Measurements from ENCODE around the gene FOXE1. TPM values are rescaled to one million over a fixed set of nuclear protein-coding genes. Genes with fewer than 3 reads are reported as not detected.

Gene FOXE1
- total and polyA plus RNA-seq, 4 donors, result not detected

DNA sequence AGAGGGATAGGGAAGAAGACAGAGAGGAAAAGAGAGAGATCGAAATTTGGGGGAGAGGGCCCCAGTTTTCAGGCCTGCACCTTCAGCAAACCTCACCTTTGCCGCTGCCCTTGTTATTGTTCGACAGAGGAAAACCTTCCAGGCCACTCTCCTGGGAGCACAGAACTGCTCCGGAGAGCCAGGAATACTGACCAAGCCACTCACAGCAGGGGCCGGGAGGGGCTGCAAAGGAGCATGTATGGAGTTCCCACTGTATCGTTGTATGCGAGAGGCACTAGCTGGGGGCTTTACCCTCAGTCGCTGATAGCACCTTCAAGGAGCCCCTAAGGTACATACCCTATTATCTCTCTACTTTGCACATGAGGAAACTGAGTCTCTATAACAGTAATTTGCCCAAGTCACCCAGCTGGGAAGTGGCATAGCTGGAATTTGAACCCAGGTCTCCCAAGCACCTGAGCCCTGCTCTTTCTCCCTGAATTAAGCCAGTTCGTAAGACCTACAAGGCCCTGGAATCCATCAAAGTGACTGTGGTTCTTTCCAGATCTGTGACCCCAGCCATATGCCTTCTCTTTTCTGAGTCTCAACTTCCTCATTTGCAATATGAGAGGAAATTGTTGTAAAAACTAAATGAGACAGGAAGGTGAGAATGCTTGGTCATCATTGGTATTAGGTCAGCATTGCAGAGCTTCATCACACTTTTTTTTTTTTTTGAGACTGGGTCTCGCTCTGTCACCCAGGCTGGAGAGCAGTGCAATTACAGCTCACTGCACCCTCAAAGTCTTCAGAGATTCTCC is 21.0 kb upstream of the FOXE1 start:
- no peak overlapping the region for H3K27ac ChIP-seq (ENCODE audit: low read depth in 1 of 2, low read length in 2 of 2)

DNA sequence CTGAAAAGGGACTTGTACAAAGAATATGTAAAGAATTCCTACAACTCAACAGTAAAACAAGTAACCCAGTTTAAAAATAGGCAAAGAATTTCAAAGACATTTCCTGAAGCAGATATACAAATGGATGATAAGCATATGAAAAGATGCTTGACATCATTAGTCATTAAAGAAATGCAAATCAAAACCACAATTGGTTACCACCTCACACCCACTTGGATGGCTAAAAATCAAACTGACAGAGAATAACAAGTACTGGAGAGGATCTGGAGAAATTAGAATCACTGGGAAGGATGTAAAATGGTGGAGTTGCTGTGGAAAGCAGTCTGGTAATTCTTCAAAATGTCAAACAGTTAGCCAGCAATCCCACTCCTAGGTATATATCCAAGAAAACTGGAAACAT is 12.5 kb upstream of the FOXE1 start:
- TF ChIP-seq, protein P1, sequence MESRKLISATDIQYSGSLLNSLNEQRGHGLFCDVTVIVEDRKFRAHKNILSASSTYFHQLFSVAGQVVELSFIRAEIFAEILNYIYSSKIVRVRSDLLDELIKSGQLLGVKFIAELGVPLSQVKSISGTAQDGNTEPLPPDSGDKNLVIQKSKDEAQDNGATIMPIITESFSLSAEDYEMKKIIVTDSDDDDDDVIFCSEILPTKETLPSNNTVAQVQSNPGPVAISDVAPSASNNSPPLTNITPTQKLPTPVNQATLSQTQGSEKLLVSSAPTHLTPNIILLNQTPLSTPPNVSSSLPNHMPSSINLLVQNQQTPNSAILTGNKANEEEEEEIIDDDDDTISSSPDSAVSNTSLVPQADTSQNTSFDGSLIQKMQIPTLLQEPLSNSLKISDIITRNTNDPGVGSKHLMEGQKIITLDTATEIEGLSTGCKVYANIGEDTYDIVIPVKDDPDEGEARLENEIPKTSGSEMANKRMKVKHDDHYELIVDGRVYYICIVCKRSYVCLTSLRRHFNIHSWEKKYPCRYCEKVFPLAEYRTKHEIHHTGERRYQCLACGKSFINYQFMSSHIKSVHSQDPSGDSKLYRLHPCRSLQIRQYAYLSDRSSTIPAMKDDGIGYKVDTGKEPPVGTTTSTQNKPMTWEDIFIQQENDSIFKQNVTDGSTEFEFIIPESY (IDR thresholded peaks at IDR 0.05), result no peak
- no peak for TF ChIP-seq GABPA (IDR thresholded peaks at IDR 0.05 in 1 of 2, conservative IDR thresholded peaks at IDR 0.05 in 1 of 2)
- TF ChIP-seq RXRA (IDR thresholded peaks at IDR 0.05), result no peak
- TF ChIP-seq YY1 (IDR thresholded peaks at IDR 0.05), result no peak
- TF ChIP-seq TAF1 (conservative IDR thresholded peaks at IDR 0.05), result no peak
- no peak for TF ChIP-seq EGR1 (IDR thresholded peaks at IDR 0.05; ENCODE audit: low read depth in 2 of 2)
- no peak for TF ChIP-seq HNF4A (conservative IDR thresholded peaks at IDR 0.05)
- TF ChIP-seq JUND (IDR thresholded peaks at IDR 0.05), result no peak
- TF ChIP-seq NR2F2 (IDR thresholded peaks at IDR 0.05), result no peak
- TF ChIP-seq RAD21 (IDR thresholded peaks at IDR 0.05), result no peak
- no peak for TF ChIP-seq FOXA2 (IDR thresholded peaks at IDR 0.05)
- no peak for TF ChIP-seq HNF4G (IDR thresholded peaks at IDR 0.05)
- TF ChIP-seq, protein P2, sequence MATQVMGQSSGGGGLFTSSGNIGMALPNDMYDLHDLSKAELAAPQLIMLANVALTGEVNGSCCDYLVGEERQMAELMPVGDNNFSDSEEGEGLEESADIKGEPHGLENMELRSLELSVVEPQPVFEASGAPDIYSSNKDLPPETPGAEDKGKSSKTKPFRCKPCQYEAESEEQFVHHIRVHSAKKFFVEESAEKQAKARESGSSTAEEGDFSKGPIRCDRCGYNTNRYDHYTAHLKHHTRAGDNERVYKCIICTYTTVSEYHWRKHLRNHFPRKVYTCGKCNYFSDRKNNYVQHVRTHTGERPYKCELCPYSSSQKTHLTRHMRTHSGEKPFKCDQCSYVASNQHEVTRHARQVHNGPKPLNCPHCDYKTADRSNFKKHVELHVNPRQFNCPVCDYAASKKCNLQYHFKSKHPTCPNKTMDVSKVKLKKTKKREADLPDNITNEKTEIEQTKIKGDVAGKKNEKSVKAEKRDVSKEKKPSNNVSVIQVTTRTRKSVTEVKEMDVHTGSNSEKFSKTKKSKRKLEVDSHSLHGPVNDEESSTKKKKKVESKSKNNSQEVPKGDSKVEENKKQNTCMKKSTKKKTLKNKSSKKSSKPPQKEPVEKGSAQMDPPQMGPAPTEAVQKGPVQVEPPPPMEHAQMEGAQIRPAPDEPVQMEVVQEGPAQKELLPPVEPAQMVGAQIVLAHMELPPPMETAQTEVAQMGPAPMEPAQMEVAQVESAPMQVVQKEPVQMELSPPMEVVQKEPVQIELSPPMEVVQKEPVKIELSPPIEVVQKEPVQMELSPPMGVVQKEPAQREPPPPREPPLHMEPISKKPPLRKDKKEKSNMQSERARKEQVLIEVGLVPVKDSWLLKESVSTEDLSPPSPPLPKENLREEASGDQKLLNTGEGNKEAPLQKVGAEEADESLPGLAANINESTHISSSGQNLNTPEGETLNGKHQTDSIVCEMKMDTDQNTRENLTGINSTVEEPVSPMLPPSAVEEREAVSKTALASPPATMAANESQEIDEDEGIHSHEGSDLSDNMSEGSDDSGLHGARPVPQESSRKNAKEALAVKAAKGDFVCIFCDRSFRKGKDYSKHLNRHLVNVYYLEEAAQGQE (IDR thresholded peaks at IDR 0.05), result no peak
- TF ChIP-seq, protein P3, sequence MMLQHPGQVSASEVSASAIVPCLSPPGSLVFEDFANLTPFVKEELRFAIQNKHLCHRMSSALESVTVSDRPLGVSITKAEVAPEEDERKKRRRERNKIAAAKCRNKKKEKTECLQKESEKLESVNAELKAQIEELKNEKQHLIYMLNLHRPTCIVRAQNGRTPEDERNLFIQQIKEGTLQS (IDR thresholded peaks at IDR 0.05), result no peak
- TF ChIP-seq, protein P4, sequence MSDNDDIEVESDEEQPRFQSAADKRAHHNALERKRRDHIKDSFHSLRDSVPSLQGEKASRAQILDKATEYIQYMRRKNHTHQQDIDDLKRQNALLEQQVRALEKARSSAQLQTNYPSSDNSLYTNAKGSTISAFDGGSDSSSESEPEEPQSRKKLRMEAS (IDR thresholded peaks at IDR 0.05), result no peak
- Histone ChIP-seq H3K9ac (ENCODE audit: low read depth in 1 of 2, low read length in 2 of 2) (no peak overlapping the region), H3K4me3 (ENCODE audit: low read depth in 1 of 3, low read length in 3 of 3) (no peak overlapping the region), H3K9me3 (ENCODE audit: control insufficient read depth in 4 of 4, low read length in 3 of 4) (peaks cover 0 to 3% (median 0%) of the 10 kb centered on the region in 4 donors), H3K27ac (ENCODE audit: low read depth in 1 of 2, low read length in 2 of 2) (no peak overlapping the region), H3K4me1 (ENCODE audit: control insufficient read depth in 4 of 4, insufficient read depth in 4 of 4, low read length in 3 of 4) (no peaks in the 10 kb centered on the region), H3K27me3 (ENCODE audit: control insufficient read depth in 4 of 4, insufficient read depth in 4 of 4, low read length in 3 of 4) (peaks cover 0 to 6% (median 1%) of the 10 kb centered on the region in 4 donors), H3K36me3 (ENCODE audit: control insufficient read depth in 4 of 4, insufficient read depth in 3 of 4, low read depth in 1 of 4, low read length in 3 of 4) (no peaks in the 10 kb centered on the region)
- DNase-seq (ENCODE audit: low spot score), result no peak

More for the DNA sequence above, 21.0 kb upstream of the FOXE1 start:
- no peak for TF ChIP-seq SP1 (IDR thresholded peaks at IDR 0.05)
- TF ChIP-seq JUND (IDR thresholded peaks at IDR 0.05), result no peak
- TF ChIP-seq RAD21 (IDR thresholded peaks at IDR 0.05), result no peak
- TF ChIP-seq EGR1 (IDR thresholded peaks at IDR 0.05; ENCODE audit: low read depth in 2 of 2), result no peak
- TF ChIP-seq RXRA (IDR thresholded peaks at IDR 0.05), result no peak
- TF ChIP-seq, protein P5, sequence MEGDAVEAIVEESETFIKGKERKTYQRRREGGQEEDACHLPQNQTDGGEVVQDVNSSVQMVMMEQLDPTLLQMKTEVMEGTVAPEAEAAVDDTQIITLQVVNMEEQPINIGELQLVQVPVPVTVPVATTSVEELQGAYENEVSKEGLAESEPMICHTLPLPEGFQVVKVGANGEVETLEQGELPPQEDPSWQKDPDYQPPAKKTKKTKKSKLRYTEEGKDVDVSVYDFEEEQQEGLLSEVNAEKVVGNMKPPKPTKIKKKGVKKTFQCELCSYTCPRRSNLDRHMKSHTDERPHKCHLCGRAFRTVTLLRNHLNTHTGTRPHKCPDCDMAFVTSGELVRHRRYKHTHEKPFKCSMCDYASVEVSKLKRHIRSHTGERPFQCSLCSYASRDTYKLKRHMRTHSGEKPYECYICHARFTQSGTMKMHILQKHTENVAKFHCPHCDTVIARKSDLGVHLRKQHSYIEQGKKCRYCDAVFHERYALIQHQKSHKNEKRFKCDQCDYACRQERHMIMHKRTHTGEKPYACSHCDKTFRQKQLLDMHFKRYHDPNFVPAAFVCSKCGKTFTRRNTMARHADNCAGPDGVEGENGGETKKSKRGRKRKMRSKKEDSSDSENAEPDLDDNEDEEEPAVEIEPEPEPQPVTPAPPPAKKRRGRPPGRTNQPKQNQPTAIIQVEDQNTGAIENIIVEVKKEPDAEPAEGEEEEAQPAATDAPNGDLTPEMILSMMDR (IDR thresholded peaks at IDR 0.05; ENCODE audit: low read depth, low read length, missing input control), result no peak
- TF ChIP-seq NR2F2 (IDR thresholded peaks at IDR 0.05), result no peak
- no peak for TF ChIP-seq GABPA (IDR thresholded peaks at IDR 0.05 in 1 of 2, conservative IDR thresholded peaks at IDR 0.05 in 1 of 2)
- no peak for TF ChIP-seq FOXA1 (IDR thresholded peaks at IDR 0.05)
- Histone ChIP-seq H3K9ac (ENCODE audit: low read depth in 1 of 2, low read length in 2 of 2) (no peak overlapping the region), H3K9me3 (ENCODE audit: control insufficient read depth in 4 of 4, low read length in 3 of 4) (no peaks in the 10 kb centered on the region), H3K36me3 (ENCODE audit: control insufficient read depth in 4 of 4, insufficient read depth in 3 of 4, low read depth in 1 of 4, low read length in 3 of 4) (no peaks in the 10 kb centered on the region), H3K4me3 (ENCODE audit: low read depth in 1 of 3, low read length in 3 of 3) (no peak overlapping the region), H3K27me3 (ENCODE audit: control insufficient read depth in 4 of 4, insufficient read depth in 4 of 4, low read length in 3 of 4) (peaks cover 0 to 3% (median 0%) of the 10 kb centered on the region in 4 donors), H3K4me1 (ENCODE audit: control insufficient read depth in 4 of 4, insufficient read depth in 4 of 4, low read length in 3 of 4) (peaks cover 0 to 1% (median 0%) of the 10 kb centered on the region in 4 donors)
- DNase-seq (ENCODE audit: low spot score), result no peak
- WGBS, result 67% methylated on average over 10 of the region's 10 CpGs

Measured in liver (tissue), 9 donors.